Activated effector memory CD4-positive, alpha-beta T cell treated with Interleukin-2 at 50 U/mL for 16 hours (primary cell): ENCODE data around the gene SERF2.
"Not testable (repeated sequence)": the region's sequence is repeated elsewhere in the genome, so short reads cannot be mapped to it uniquely, and the experiment has no call there.

Source experiments
- DNase-seq: peaks from one replicate; pipeline ENCODE4 v3.0.0-alpha.2; 2020

SERF2 gene

DNA sequence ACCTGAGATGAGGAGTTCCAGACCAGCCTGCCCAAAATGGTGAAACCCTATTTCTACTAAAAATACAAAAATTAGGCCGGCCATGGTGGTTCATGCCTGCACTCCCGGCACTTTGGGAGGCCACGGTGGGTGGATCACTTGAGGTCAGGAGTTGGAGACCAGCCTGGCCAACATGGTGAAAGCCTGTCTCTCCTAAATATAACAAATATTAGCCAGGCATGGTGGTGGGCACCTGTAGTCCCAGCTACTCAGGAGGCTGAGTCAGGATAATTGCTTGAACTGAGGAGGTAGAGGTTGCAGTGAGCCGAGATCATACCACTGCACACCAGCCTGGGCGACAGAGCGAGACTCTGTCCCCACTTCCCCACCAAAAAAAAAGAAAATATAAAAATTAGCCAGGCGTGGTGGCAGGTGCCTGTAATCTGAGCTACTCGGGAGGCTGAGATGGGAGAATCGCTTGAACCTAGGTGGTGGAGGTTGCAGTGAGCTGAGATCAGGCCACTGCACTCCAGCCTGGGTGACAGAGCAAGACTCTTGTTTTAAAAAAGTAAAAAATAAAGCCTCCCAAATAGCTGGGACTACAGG lies 38.7 kb downstream of the SERF2 start:
- DNase-seq = not testable (repeated sequence)

DNA sequence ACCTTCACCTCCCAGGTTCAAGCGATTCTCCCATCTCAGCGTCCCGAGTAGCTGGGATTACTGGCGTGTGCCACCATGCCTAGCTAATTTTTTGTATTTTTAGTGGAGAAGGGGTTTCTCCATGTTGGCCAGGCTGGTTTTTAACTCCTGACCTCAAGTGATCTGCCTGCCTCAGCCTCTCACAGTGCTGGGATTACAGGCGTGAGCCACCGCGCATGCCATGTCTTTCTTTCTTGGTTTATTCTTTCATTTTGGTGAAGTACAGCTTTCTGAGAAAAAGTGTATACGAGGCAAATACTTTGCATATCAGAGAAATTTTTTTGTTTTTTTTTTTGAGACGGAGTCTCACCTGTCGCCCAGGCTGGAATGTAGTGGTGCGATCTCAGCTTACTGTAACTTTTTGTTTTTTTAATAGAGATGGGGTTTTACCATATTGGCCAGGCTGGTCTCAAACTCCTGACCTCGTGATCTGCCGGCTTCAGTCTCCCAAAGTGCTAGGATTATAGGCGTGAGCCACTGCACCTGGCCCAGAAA lies 39.5 kb downstream of the SERF2 start:
- DNase-seq = not testable (repeated sequence)

DNA sequence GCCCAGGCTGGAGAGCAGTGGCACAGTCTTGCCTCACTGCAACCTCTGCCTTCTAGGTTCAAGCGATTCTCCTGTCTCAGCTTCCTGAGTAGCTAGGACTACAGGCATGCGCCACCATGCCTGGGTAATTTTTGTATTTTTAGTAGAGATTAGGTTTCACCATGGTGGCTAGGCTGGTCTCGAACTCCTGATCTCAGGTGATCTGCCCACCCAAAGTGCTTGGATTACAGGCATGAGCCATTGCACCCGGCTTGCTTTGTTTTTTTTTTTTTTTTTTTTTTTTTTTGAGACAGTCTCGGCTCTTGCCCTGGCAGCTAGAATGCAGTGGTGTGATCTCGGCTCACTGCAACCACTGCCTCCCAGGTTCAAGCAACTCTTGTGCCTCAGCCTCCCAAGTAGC lies 40.4 kb downstream of the SERF2 start:
- DNase-seq = not testable (repeated sequence)

DNA sequence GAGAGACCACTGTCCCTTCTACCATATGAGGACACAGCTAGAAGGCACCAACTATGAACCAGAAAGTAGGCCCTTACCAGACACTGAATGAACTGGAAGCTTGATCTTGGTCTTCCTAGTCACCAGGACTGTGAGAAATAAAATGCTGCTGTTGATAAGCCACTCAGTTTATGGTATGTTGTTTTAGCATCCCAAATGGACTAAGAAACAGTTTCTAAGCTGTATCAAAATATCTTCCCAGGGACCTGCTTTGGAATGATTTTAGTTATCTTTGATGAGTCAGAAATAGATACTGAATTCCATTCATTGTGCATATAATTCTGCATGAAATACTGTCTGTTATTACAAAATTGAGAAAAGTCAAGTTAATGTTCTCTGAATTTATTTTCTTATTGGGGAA lies 53.3 kb downstream of the SERF2 start:
- no peak for DNase-seq
